Fibroblast of lung (primary cell): ENCODE measurements around the gene IL31.

Experiments
- CTCF ChIP-seq, 2 donors: IDR thresholded peaks in 1 of 2; conservative IDR thresholded peaks in 1 of 2; 1 replicate in 1 of 2; 2 replicates in 1 of 2; pipeline ENCODE4 v1.5.1; 2011 to 2012; ENCODE audit warnings: low read length in 2 of 2, control low read depth in 1 of 2, inconsistent platforms in 1 of 2, low read depth in 1 of 2, mild to moderate bottlenecking in 1 of 2
- EZH2 ChIP-seq: IDR thresholded peaks from 2 replicates; pipeline ENCODE4 v1.5.1; 2012; ENCODE audit warnings: low read length, control low read depth, mild to moderate bottlenecking; ENCODE audit errors: missing control alignments

DNA sequence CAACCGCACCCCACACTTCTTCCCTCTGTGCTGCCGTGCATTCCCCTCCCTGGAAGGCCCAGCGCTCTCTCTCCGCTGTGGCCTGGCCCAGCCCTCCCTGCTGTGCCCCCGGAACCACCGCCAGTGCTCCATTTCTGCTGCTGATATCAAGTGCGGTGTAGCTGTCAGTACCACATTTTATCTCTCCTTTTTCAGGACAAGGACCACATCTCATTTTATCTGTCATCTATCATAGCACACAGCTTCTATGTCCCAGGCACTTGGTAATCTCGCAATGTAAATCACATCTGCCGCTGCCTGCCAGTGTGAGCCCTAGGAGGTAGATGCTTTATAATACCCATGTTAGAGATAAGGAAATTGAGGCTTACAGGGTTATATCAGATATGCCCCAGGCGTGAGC, 18.3 kb downstream of the IL31 start:
- TF ChIP-seq CTCF (conservative IDR thresholded peaks at IDR 0.05 in 1 of 2, IDR thresholded peaks at IDR 0.05 in 1 of 2; ENCODE audit: low read depth in 1 of 2, low read length in 2 of 2) (no peak), EZH2 (no peak)
